Measurements from ENCODE around the gene SUCLG2.

GRCh38 chr3:67329358-67329757 is 325.1 kb downstream of the SUCLG2 start:
- TF ChIP-seq CTCF (IDR thresholded peaks at IDR 0.05; ENCODE audit: low read depth, low read length, poor library complexity, severe bottlenecking) (no peak), EZH2phosphoT487 (IDR thresholded peaks at IDR 0.05; ENCODE audit: borderline replicate concordance, low read length) (no peak)

All from DOHH2 (cell line).